PC-9 (cell line): ENCODE data around the gene P4HA2. TPM values are rescaled to one million over a fixed set of nuclear protein-coding genes. Genes with fewer than 3 reads are reported as not detected.

Experiments used
- BruUV-seq: library from RNA; stranded (reverse); fragments of 400-500 nt; replicated peaks from 2 replicates; lab custom pipeline; 2021; lab: Mats Ljungman, UMichigan
- CTCF ChIA-PET: fragments of 300-600 bp; sonication (Branson Sonifier 250); formaldehyde crosslinking; loops from one replicate; lab custom pipeline; 2022; ENCODE audit warnings: antibody characterized with exemption; lab: Charles Lee
- POLR2A ChIA-PET: fragments of 300-600 bp; sonication (Branson Sonifier 250); formaldehyde crosslinking; loops from one replicate; lab custom pipeline; 2022; ENCODE audit warnings: antibody characterized with exemption; ENCODE audit not compliant: unreplicated experiment; lab: Charles Lee
- DNase-seq, 2 experiments: peaks; one replicate each; pipeline versions ENCODE4 v3.0.0 to v3.0.0-alpha.2; 2015 to 2022; ENCODE audit warnings: mixed read lengths in 1 of 2
- H2AFZ ChIP-seq: fragments of 200-600 bp; sonication (generic); 2 replicates; pipeline ENCODE4 v1.8.1; 2017; ENCODE audit warnings: antibody characterized with exemption
- H3F3A ChIP-seq: fragments of 200-600 bp; sonication (generic); 2 replicates; pipeline ENCODE4 v1.8.1; 2017; ENCODE audit warnings: antibody characterized with exemption, mild to moderate bottlenecking, low read depth; ENCODE audit not compliant: insufficient read depth
- H3K27ac ChIP-seq: fragments of 200-600 bp; sonication (generic); 2 replicates; pipeline ENCODE4 v1.6.1; 2016; ENCODE audit warnings: mixed run types
- H3K27me3 ChIP-seq: fragments of 200-600 bp; sonication (generic); 2 replicates; pipeline ENCODE4 v1.6.1; 2016; ENCODE audit warnings: low read depth, mixed run types; ENCODE audit not compliant: insufficient read depth
- H3K36me3 ChIP-seq: fragments of 200-600 bp; sonication (generic); 2 replicates; pipeline ENCODE4 v1.6.1; 2016; ENCODE audit warnings: low read depth, mixed run types
- H3K4me1 ChIP-seq: fragments of 200-600 bp; sonication (generic); replicated peaks from 2 replicates; pipeline ENCODE4 v1.6.1; 2016; ENCODE audit warnings: mixed run types; ENCODE audit not compliant: insufficient read depth
- H3K4me2 ChIP-seq: fragments of 200-600 bp; sonication (generic); 2 replicates; pipeline ENCODE4 v1.6.1; 2017; ENCODE audit warnings: mixed run types
- H3K4me3 ChIP-seq: fragments of 200-600 bp; sonication (generic); 2 replicates; pipeline ENCODE4 v1.6.1; 2016; ENCODE audit warnings: mixed run types
- H3K79me2 ChIP-seq: fragments of 200-600 bp; sonication (generic); 2 replicates; pipeline ENCODE4 v1.6.1; 2017; ENCODE audit warnings: low read depth, mixed run types
- H3K9me2 ChIP-seq: fragments of 200-600 bp; sonication (generic); 2 replicates; pipeline ENCODE4 v1.8.1; 2017; ENCODE audit warnings: mild to moderate bottlenecking; ENCODE audit not compliant: insufficient read depth
- H3K9me3 ChIP-seq: fragments of 200-600 bp; sonication (generic); 2 replicates; pipeline ENCODE4 v1.8.1; 2016; ENCODE audit warnings: low read depth; ENCODE audit not compliant: insufficient read depth
- H4K20me1 ChIP-seq: fragments of 200-600 bp; sonication (generic); 2 replicates; pipeline ENCODE4 v1.8.1; 2017; ENCODE audit not compliant: insufficient read depth
- EZH2 ChIP-seq: fragments of 200-600 bp; sonication (generic); IDR thresholded peaks from 2 replicates; pipeline ENCODE4 v1.8.0; 2017; ENCODE audit warnings: antibody characterized with exemption, low read depth
- intact Hi-C: fragments of 100-400 bp; cut with micrococcal nuclease; formaldehyde crosslinking; loops from one replicate; pipeline ENCODE4 v1.10.0; 2022; ENCODE audit not compliant: unreplicated experiment
- total RNA-seq: library from RNA; stranded (reverse); gene quantifications from 2 replicates; pipeline ENCODE4 v1.2.3, GENCODE V29; 2021
- TF ChIP-seq, protein P1 (sequence below): fragments of 200-600 bp; sonication (generic); conservative IDR thresholded peaks from 2 replicates; pipeline ENCODE4 v1.6.1; 2017; ENCODE audit warnings: mixed run types, antibody characterized with exemption, mild to moderate bottlenecking, moderate library complexity

Gene P4HA2
- total RNA-seq, 1 experiment from 2014 or later, result 21.7 TPM

DNA sequence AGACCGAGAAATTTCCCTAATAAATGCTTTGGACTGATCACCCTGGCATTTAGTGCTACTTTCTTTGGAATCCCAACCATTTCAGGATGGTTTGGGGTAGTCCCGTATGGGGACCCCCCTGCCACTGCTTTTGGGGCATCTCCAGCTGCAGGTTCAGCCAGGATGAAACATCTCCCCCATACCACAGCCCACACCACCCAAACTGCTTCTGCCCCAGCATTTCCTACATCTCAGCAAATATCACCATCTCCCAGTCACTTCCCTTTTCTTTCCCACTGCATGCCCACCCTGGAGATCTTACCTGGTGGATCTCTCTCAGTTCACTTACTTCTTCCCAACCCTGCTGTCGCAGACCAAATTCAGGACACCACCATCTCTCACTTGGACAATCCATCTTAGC lies 4.8 kb upstream of the P4HA2 start:
- POLR2A ChIA-PET, result no interaction called here
- Histone ChIP-seq H3K27ac (no peak overlapping the region), H3F3A (no peaks in the 10 kb centered on the region), H3K79me2 (no peaks in the 10 kb centered on the region), H3K36me3 (no peaks in the 10 kb centered on the region), H3K9me2 (no peaks in the 10 kb centered on the region), H3K4me1 (no peaks in the 10 kb centered on the region), H4K20me1 (no peaks in the 10 kb centered on the region), H3K9me3 (no peaks in the 10 kb centered on the region), H3K4me3 (no peak overlapping the region), H3K4me2 (no peak overlapping the region), H3K27me3 (no peaks in the 10 kb centered on the region), H2AFZ (no peak overlapping the region)
- no peak for DNase-seq
- no TSS peak for BruUV-seq
- intact Hi-C loops, result no loop called here
- TF ChIP-seq EZH2, result no peak
- TF ChIP-seq, protein P1, sequence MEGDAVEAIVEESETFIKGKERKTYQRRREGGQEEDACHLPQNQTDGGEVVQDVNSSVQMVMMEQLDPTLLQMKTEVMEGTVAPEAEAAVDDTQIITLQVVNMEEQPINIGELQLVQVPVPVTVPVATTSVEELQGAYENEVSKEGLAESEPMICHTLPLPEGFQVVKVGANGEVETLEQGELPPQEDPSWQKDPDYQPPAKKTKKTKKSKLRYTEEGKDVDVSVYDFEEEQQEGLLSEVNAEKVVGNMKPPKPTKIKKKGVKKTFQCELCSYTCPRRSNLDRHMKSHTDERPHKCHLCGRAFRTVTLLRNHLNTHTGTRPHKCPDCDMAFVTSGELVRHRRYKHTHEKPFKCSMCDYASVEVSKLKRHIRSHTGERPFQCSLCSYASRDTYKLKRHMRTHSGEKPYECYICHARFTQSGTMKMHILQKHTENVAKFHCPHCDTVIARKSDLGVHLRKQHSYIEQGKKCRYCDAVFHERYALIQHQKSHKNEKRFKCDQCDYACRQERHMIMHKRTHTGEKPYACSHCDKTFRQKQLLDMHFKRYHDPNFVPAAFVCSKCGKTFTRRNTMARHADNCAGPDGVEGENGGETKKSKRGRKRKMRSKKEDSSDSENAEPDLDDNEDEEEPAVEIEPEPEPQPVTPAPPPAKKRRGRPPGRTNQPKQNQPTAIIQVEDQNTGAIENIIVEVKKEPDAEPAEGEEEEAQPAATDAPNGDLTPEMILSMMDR, result no peak
- CTCF ChIA-PET, result no interaction called here

DNA sequence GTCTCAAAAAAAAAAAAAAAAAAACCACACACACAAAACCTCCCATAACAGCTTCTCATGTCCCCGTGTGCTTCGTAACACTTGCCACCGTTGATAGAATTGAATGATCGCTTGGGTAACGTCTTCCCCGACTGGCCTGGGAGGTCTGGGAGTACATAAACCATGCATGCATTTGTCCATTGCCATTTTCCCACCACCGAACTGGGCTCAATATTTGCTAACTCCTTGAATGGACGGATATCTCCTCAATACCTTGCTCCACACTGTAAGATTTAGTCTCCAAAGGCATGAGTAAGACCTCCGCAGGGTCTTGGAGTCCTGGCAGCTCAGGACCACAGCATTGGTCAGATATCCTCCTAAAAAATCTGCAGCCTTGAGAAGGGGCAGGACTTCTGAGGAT lies 3.2 kb upstream of the P4HA2 start:
- Histone ChIP-seq H3K27ac (no peak overlapping the region), H3K4me1 (peaks cover 12% of the 10 kb centered on the region), H3F3A (no peaks in the 10 kb centered on the region), H2AFZ (no peak overlapping the region), H3K4me3 (no peak overlapping the region), H3K9me2 (no peaks in the 10 kb centered on the region), H3K27me3 (no peaks in the 10 kb centered on the region), H3K79me2 (no peaks in the 10 kb centered on the region), H3K9me3 (no peaks in the 10 kb centered on the region), H3K36me3 (no peaks in the 10 kb centered on the region), H3K4me2 (no peak overlapping the region), H4K20me1 (no peaks in the 10 kb centered on the region)
- DNase-seq, result no peak
- intact Hi-C loops, result no loop called here
- TF ChIP-seq EZH2, result no peak
- TF ChIP-seq, protein P1, result no peak
- ChIA-PET POLR2A (no interaction called here), CTCF (no interaction called here)
- BruUV-seq, result no TSS peak

DNA sequence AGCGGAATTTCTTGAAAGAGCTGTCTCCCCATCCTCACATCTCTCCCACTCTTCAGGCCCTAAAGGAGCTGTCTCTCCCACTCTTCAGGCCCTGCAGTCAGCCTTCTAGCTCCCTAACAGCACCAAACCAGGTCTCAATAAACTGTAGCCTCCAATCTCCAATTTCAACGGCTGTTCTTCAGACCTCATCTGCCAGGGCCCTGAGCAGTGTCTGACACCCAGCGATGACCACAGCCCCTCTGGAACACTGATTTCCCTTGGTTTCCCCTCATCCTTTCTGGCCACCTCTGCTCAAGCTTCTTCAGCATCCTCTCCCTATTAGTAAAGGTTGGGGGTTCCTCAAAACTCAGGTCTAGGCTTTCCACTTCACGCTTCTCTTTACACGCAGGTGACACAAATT lies 1.6 kb upstream of the P4HA2 start:
- intact Hi-C loops, result no loop called here
- POLR2A ChIA-PET, result no interaction called here
- BruUV-seq, result no TSS peak

More for the DNA sequence above, 1.6 kb upstream of the P4HA2 start:
- Histone ChIP-seq H3F3A (no peaks in the 10 kb centered on the region), H3K4me3 (no peak overlapping the region), H3K9me3 (no peaks in the 10 kb centered on the region), H3K79me2 (no peaks in the 10 kb centered on the region), H3K36me3 (no peaks in the 10 kb centered on the region), H2AFZ (no peak overlapping the region), H3K27ac (no peak overlapping the region), H3K27me3 (no peaks in the 10 kb centered on the region), H3K4me1 (peaks cover 12% of the 10 kb centered on the region), H3K4me2 (no peak overlapping the region), H3K9me2 (no peaks in the 10 kb centered on the region), H4K20me1 (no peaks in the 10 kb centered on the region)
- no peak for DNase-seq
- CTCF ChIA-PET, result no interaction called here
- TF ChIP-seq, protein P1, result no peak
- TF ChIP-seq EZH2, result no peak
